ENCODE measurements around the gene USP17L27. TPM values are rescaled to one million over a fixed set of nuclear protein-coding genes. Genes with fewer than 3 reads are reported as not detected.
"Not testable (repeated sequence)": the region's sequence is repeated elsewhere in the genome, so short reads cannot be mapped to it uniquely, and the experiment has no call there.

The USP17L27 gene, protein sequence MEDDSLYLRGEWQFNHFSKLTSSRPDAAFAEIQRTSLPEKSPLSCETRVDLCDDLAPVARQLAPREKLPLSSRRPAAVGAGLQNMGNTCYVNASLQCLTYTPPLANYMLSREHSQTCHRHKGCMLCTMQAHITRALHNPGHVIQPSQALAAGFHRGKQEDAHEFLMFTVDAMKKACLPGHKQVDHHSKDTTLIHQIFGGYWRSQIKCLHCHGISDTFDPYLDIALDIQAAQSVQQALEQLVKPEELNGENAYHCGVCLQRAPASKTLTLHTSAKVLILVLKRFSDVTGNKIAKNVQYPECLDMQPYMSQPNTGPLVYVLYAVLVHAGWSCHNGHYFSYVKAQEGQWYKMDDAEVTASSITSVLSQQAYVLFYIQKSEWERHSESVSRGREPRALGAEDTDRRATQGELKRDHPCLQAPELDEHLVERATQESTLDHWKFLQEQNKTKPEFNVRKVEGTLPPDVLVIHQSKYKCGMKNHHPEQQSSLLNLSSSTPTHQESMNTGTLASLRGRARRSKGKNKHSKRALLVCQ
- not detected for total RNA-seq
- total RNA-seq (2013): not detected
- 0 reads per million in 29 experiments for total RNA-seq

DNA sequence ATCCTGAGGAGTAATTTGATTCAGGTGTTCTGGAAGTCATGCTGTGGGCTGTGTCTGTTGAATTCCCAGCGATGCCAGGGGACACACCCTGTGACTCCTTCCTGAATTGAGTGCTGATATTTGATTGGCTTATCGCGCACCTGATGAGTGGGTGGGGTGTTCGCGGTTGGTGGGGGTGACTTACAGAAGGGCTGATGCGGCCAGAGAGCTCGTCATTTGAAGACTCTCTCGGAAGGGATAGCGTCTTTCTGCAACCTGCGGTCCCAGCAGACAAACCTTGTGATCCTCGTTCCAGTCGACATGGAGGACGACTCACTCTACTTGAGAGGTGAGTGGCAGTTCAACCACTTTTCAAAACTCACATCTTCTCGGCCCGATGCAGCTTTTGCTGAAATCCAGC lies at the start of gene USP17L27:
TSS of gene USP17L27 (plus strand) at position 301 of the 400 bp plus-strand sequence. CDS start at position 301, 0 bp downstream.
- H3K4me1 ChIP-seq (ENCODE audit: control insufficient read depth in 1 of 2, extremely low read depth in 1 of 2, insufficient read depth in 2 of 2, low read length in 2 of 2); H3K9me3 ChIP-seq; DNase-seq; H3K27me3 ChIP-seq (replicated peaks in 1 of 2; ENCODE audit: control insufficient read depth in 2 of 2, extremely low read depth in 1 of 2, insufficient read depth in 2 of 2, low read length in 1 of 2); CTCF ChIA-PET; H3K4me3 Mint-ChIP-seq; H3K36me3 Mint-ChIP-seq; POLR2A ChIA-PET; H3K36me3 ChIP-seq (ENCODE audit: control insufficient read depth in 2 of 2, extremely low read depth in 1 of 2, insufficient read depth in 1 of 2, low read length in 1 of 2); H3K27me3 Mint-ChIP-seq; H3K4me3 ChIP-seq (ENCODE audit: control insufficient read depth in 1 of 2, extremely low read depth in 1 of 2, low read length in 1 of 2); ATAC-seq (replicated peaks in 1 of 4); H3K27ac ChIP-seq (ENCODE audit: low read length); H3K9me3 Mint-ChIP-seq; H3K4me1 Mint-ChIP-seq; H3K27ac Mint-ChIP-seq: not testable (repeated sequence)
- WGBS (ENCODE audit: insufficient coverage): no CpG with 5 or more reads among the region's 15 CpGs

DNA sequence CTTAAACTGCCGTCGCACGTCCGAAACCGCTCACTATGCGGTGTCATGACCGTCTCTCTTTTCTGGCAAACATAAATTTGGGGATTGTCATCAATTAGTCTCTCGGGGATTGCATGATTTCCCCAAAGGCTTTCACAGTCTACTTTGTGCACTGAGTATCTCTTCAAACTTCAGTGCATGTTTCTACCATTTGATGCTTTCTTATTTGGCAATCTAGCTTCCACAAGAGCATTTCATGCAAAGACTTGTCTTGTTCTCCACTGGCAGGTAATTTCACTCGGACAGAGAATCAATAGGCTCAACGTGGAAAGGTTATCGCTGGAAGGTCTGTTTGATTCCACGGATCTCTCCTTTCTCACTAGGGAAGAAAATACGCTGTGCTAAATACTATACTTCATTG lies 19.8 kb upstream of the USP17L27 start:
- H3K27ac ChIP-seq (ENCODE audit: low read length); H3K27me3 ChIP-seq (replicated peaks in 1 of 2; ENCODE audit: control insufficient read depth in 2 of 2, extremely low read depth in 1 of 2, insufficient read depth in 2 of 2, low read length in 1 of 2); H3K4me3 Mint-ChIP-seq; H3K27ac Mint-ChIP-seq; CTCF ChIA-PET; H3K4me1 Mint-ChIP-seq; H3K36me3 ChIP-seq (ENCODE audit: control insufficient read depth in 2 of 2, extremely low read depth in 1 of 2, insufficient read depth in 1 of 2, low read length in 1 of 2); H3K27me3 Mint-ChIP-seq; H3K9me3 Mint-ChIP-seq; POLR2A ChIA-PET; H3K4me3 ChIP-seq (ENCODE audit: control insufficient read depth in 1 of 2, extremely low read depth in 1 of 2, low read length in 1 of 2); H3K36me3 Mint-ChIP-seq; H3K9me3 ChIP-seq; ATAC-seq (replicated peaks in 1 of 4); H3K4me1 ChIP-seq (ENCODE audit: control insufficient read depth in 1 of 2, extremely low read depth in 1 of 2, insufficient read depth in 2 of 2, low read length in 2 of 2): not testable (repeated sequence)
- peak in 1 of 35 experiments; percentile 3 for DNase-seq
- no CpG with 5 or more reads among the region's 13 CpGs for WGBS (ENCODE audit: insufficient coverage)

DNA sequence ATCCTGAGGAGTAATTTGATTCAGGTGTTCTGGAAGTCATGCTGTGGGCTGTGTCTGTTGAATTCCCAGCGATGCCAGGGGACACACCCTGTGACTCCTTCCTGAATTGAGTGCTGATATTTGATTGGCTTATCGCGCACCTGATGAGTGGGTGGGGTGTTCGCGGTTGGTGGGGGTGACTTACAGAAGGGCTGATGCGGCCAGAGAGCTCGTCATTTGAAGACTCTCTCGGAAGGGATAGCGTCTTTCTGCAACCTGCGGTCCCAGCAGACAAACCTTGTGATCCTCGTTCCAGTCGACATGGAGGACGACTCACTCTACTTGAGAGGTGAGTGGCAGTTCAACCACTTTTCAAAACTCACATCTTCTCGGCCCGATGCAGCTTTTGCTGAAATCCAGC lies 19.1 kb upstream of the USP17L27 start, which contains the start of gene USP17L24:
TSS of gene USP17L24 (plus strand) at position 301 of the 400 bp plus-strand sequence. CDS start at position 301, 0 bp downstream.
- H3K4me3 ChIP-seq (ENCODE audit: control insufficient read depth in 1 of 2, extremely low read depth in 1 of 2, low read length in 1 of 2); H3K36me3 Mint-ChIP-seq; DNase-seq; H3K4me3 Mint-ChIP-seq; H3K27me3 Mint-ChIP-seq; H3K4me1 ChIP-seq (ENCODE audit: control insufficient read depth in 1 of 2, extremely low read depth in 1 of 2, insufficient read depth in 2 of 2, low read length in 2 of 2); H3K27me3 ChIP-seq (replicated peaks in 1 of 2; ENCODE audit: control insufficient read depth in 2 of 2, extremely low read depth in 1 of 2, insufficient read depth in 2 of 2, low read length in 1 of 2); H3K9me3 Mint-ChIP-seq; H3K4me1 Mint-ChIP-seq; H3K27ac ChIP-seq (ENCODE audit: low read length); H3K36me3 ChIP-seq (ENCODE audit: control insufficient read depth in 2 of 2, extremely low read depth in 1 of 2, insufficient read depth in 1 of 2, low read length in 1 of 2); H3K9me3 ChIP-seq; CTCF ChIA-PET; H3K27ac Mint-ChIP-seq; ATAC-seq (replicated peaks in 1 of 4); POLR2A ChIA-PET: not testable (repeated sequence)
- WGBS (ENCODE audit: insufficient coverage): no CpG with 5 or more reads among the region's 15 CpGs

DNA sequence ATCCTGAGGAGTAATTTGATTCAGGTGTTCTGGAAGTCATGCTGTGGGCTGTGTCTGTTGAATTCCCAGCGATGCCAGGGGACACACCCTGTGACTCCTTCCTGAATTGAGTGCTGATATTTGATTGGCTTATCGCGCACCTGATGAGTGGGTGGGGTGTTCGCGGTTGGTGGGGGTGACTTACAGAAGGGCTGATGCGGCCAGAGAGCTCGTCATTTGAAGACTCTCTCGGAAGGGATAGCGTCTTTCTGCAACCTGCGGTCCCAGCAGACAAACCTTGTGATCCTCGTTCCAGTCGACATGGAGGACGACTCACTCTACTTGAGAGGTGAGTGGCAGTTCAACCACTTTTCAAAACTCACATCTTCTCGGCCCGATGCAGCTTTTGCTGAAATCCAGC lies 14.3 kb upstream of the USP17L27 start, which contains the start of gene USP17L25:
TSS of gene USP17L25 (plus strand) at position 301 of the 400 bp plus-strand sequence. CDS start at position 301, 0 bp downstream.
- CTCF ChIA-PET, DNase-seq, H3K4me3 Mint-ChIP-seq: not testable (repeated sequence)

DNA sequence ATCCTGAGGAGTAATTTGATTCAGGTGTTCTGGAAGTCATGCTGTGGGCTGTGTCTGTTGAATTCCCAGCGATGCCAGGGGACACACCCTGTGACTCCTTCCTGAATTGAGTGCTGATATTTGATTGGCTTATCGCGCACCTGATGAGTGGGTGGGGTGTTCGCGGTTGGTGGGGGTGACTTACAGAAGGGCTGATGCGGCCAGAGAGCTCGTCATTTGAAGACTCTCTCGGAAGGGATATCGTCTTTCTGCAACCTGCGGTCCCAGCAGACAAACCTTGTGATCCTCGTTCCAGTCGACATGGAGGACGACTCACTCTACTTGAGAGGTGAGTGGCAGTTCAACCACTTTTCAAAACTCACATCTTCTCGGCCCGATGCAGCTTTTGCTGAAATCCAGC lies 9.6 kb upstream of the USP17L27 start, which contains the start of gene USP17L26:
TSS of gene USP17L26 (plus strand) at position 301 of the 400 bp plus-strand sequence. CDS start at position 301, 0 bp downstream.
- ATAC-seq (replicated peaks in 1 of 4); H3K4me3 ChIP-seq (ENCODE audit: control insufficient read depth in 1 of 2, extremely low read depth in 1 of 2, low read length in 1 of 2); POLR2A ChIA-PET; DNase-seq; H3K9me3 Mint-ChIP-seq; H3K27me3 ChIP-seq (replicated peaks in 1 of 2; ENCODE audit: control insufficient read depth in 2 of 2, extremely low read depth in 1 of 2, insufficient read depth in 2 of 2, low read length in 1 of 2); H3K36me3 Mint-ChIP-seq; H3K4me1 Mint-ChIP-seq; H3K4me1 ChIP-seq (ENCODE audit: control insufficient read depth in 1 of 2, extremely low read depth in 1 of 2, insufficient read depth in 2 of 2, low read length in 2 of 2); H3K27ac Mint-ChIP-seq; H3K9me3 ChIP-seq; H3K36me3 ChIP-seq (ENCODE audit: control insufficient read depth in 2 of 2, extremely low read depth in 1 of 2, insufficient read depth in 1 of 2, low read length in 1 of 2); H3K27ac ChIP-seq (ENCODE audit: low read length); CTCF ChIA-PET; H3K27me3 Mint-ChIP-seq; H3K4me3 Mint-ChIP-seq: not testable (repeated sequence)
- no CpG with 5 or more reads among the region's 15 CpGs for WGBS (ENCODE audit: insufficient coverage)

More for the DNA sequence above, 14.3 kb upstream of the USP17L27 start, which contains the start of gene USP17L25:
- H3K4me3 ChIP-seq (ENCODE audit: control insufficient read depth in 1 of 2, extremely low read depth in 1 of 2, low read length in 1 of 2); H3K36me3 ChIP-seq (ENCODE audit: control insufficient read depth in 2 of 2, extremely low read depth in 1 of 2, insufficient read depth in 1 of 2, low read length in 1 of 2); H3K27ac ChIP-seq (ENCODE audit: low read length); H3K9me3 ChIP-seq; H3K27me3 ChIP-seq (replicated peaks in 1 of 2; ENCODE audit: control insufficient read depth in 2 of 2, extremely low read depth in 1 of 2, insufficient read depth in 2 of 2, low read length in 1 of 2); H3K27ac Mint-ChIP-seq; H3K36me3 Mint-ChIP-seq; H3K4me1 ChIP-seq (ENCODE audit: control insufficient read depth in 1 of 2, extremely low read depth in 1 of 2, insufficient read depth in 2 of 2, low read length in 2 of 2); H3K27me3 Mint-ChIP-seq; H3K9me3 Mint-ChIP-seq; H3K4me1 Mint-ChIP-seq; ATAC-seq (replicated peaks in 1 of 4); POLR2A ChIA-PET: not testable (repeated sequence)
- WGBS (ENCODE audit: insufficient coverage): no CpG with 5 or more reads among the region's 15 CpGs

DNA sequence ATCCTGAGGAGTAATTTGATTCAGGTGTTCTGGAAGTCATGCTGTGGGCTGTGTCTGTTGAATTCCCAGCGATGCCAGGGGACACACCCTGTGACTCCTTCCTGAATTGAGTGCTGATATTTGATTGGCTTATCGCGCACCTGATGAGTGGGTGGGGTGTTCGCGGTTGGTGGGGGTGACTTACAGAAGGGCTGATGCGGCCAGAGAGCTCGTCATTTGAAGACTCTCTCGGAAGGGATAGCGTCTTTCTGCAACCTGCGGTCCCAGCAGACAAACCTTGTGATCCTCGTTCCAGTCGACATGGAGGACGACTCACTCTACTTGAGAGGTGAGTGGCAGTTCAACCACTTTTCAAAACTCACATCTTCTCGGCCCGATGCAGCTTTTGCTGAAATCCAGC lies 4.8 kb upstream of the USP17L27 start, which contains the start of gene USP17L5:
TSS of gene USP17L5 (plus strand) at position 301 of the 400 bp plus-strand sequence. CDS start at position 301, 0 bp downstream.
- H3K4me3 Mint-ChIP-seq; H3K27ac Mint-ChIP-seq; H3K9me3 ChIP-seq; CTCF ChIA-PET; H3K27me3 Mint-ChIP-seq; H3K36me3 Mint-ChIP-seq; ATAC-seq (replicated peaks in 1 of 4); H3K36me3 ChIP-seq (ENCODE audit: control insufficient read depth in 2 of 2, extremely low read depth in 1 of 2, insufficient read depth in 1 of 2, low read length in 1 of 2); H3K27me3 ChIP-seq (replicated peaks in 1 of 2; ENCODE audit: control insufficient read depth in 2 of 2, extremely low read depth in 1 of 2, insufficient read depth in 2 of 2, low read length in 1 of 2); POLR2A ChIA-PET; H3K27ac ChIP-seq (ENCODE audit: low read length); H3K9me3 Mint-ChIP-seq; H3K4me1 ChIP-seq (ENCODE audit: control insufficient read depth in 1 of 2, extremely low read depth in 1 of 2, insufficient read depth in 2 of 2, low read length in 2 of 2); DNase-seq; H3K4me3 ChIP-seq (ENCODE audit: control insufficient read depth in 1 of 2, extremely low read depth in 1 of 2, low read length in 1 of 2); H3K4me1 Mint-ChIP-seq: not testable (repeated sequence)
- WGBS (ENCODE audit: insufficient coverage): no CpG with 5 or more reads among the region's 15 CpGs
